HL-60/S4 treated with retinoic acid at 250 ng/mL for 4 days and 3 days (cell line): ENCODE results near the gene DHDDS.
"Not testable (repeated sequence)": the region's sequence is repeated elsewhere in the genome, so short reads cannot be mapped to it uniquely, and the experiment has no call there.

Source experiments
- in situ Hi-C: fragments of 300-500 bp; cut with MboI; formaldehyde crosslinking; loops from 2 replicates; pipeline ENCODE4 v1.7.0; 2022; ENCODE audit warnings: low sequenced_read_pairs

The DHDDS gene

GRCh38 chr1:26474818-26475217 is 42.7 kb downstream of the DHDDS start:
- in situ Hi-C loops = no loop called here

GRCh38 chr1:26475989-26476388 is 43.9 kb downstream of the DHDDS start:
- in situ Hi-C loops = no loop called here

- in situ Hi-C loops = no loop called here
Observed at GRCh38 chr1:26476958-26477357, 44.8 kb downstream of the DHDDS start.

- in situ Hi-C loops = no loop called here
Observed at GRCh38 chr1:26477446-26478152, 45.5 kb downstream of the DHDDS start.

GRCh38 chr1:26478159-26478558 is 46.0 kb downstream of the DHDDS start:
- in situ Hi-C loops = no loop called here

- in situ Hi-C loops = no loop called here
Observed at GRCh38 chr1:26478988-26479387, 46.9 kb downstream of the DHDDS start.

GRCh38 chr1:26482921-26483320 is 50.8 kb downstream of the DHDDS start:
- in situ Hi-C loops = no loop called here

- in situ Hi-C loops = no loop called here
Observed at GRCh38 chr1:26483980-26484379, 51.9 kb downstream of the DHDDS start.

GRCh38 chr1:26490155-26490554 is 58.0 kb downstream of the DHDDS start:
- in situ Hi-C loops = no loop called here

GRCh38 chr1:26493267-26493666 is 61.1 kb downstream of the DHDDS start:
- in situ Hi-C loops = no loop called here

- in situ Hi-C loops = no loop called here
Observed at GRCh38 chr1:26493938-26494337, 61.8 kb downstream of the DHDDS start.

GRCh38 chr1:26496861-26497260 is 64.7 kb downstream of the DHDDS start:
- in situ Hi-C loops = no loop called here

- in situ Hi-C loops = no loop called here
Observed at GRCh38 chr1:26498894-26499293, 66.8 kb downstream of the DHDDS start.

- in situ Hi-C loops = no loop called here
Observed at GRCh38 chr1:26500488-26501175, 68.5 kb downstream of the DHDDS start.

- in situ Hi-C loops = not testable (repeated sequence)
Observed at GRCh38 chr1:26510711-26511110, 78.6 kb downstream of the DHDDS start.

- in situ Hi-C loops = not testable (repeated sequence)
Observed at GRCh38 chr1:26515836-26516235, 83.7 kb downstream of the DHDDS start.

GRCh38 chr1:26516987-26517765 is 85.1 kb downstream of the DHDDS start:
- in situ Hi-C loops = no loop called here

- in situ Hi-C loops = no loop called here
Observed at GRCh38 chr1:26517766-26518049, 85.6 kb downstream of the DHDDS start.

- in situ Hi-C loops = no loop called here
Observed at GRCh38 chr1:26518355-26518754, 86.2 kb downstream of the DHDDS start.

GRCh38 chr1:26520339-26520738 is 88.2 kb downstream of the DHDDS start:
- in situ Hi-C loops = no loop called here
